Osteoblast (primary cell): ENCODE measurements around the gene MRPS35. TPM values are rescaled to one million over a fixed set of nuclear protein-coding genes. Genes with fewer than 3 reads are reported as not detected.
"Not testable (repeated sequence)": the region's sequence is repeated elsewhere in the genome, so short reads cannot be mapped to it uniquely, and the experiment has no call there.

Experiments
- DNase-seq: peaks from one replicate; pipeline ENCODE4 v3.0.0; 2011; ENCODE audit warnings: low spot score, mixed read lengths; ENCODE audit not compliant: insufficient read length; ENCODE audit errors: missing footprints
- H2AFZ ChIP-seq: 2 replicates; pipeline ENCODE4 v1.6.0; 2011; ENCODE audit warnings: mild to moderate bottlenecking, low read length
- H3K27ac ChIP-seq: 2 replicates; pipeline ENCODE4 v1.5.1; 2011; ENCODE audit warnings: mild to moderate bottlenecking, low read depth, low read length, moderate library complexity
- H3K27me3 ChIP-seq: 2 replicates; pipeline ENCODE4 v1.6.0; 2012; ENCODE audit warnings: mild to moderate bottlenecking, control low read depth, inconsistent platforms, low read length, moderate library complexity; ENCODE audit not compliant: insufficient read depth
- H3K36me3 ChIP-seq: 2 replicates; pipeline ENCODE4 v1.5.1; 2011; ENCODE audit warnings: mild to moderate bottlenecking, low read length, control low read depth, moderate library complexity; ENCODE audit not compliant: insufficient read depth
- H3K4me1 ChIP-seq: 2 replicates; pipeline ENCODE4 v1.5.1; 2011; ENCODE audit warnings: mild to moderate bottlenecking, low read length, control low read depth, moderate library complexity; ENCODE audit not compliant: insufficient read depth
- H3K4me2 ChIP-seq: 2 replicates; pipeline ENCODE4 v1.6.0; 2011; ENCODE audit warnings: mild to moderate bottlenecking, low read length; ENCODE audit not compliant: insufficient read depth
- H3K4me3 ChIP-seq: fragments of 200-600 bp; sonication (generic); 3 replicates; pipeline ENCODE4 v1.5.1; 2012; ENCODE audit warnings: mild to moderate bottlenecking, low read length, inconsistent platforms; ENCODE audit not compliant: insufficient read depth
- H3K79me2 ChIP-seq: 2 replicates; pipeline ENCODE4 v1.6.0; 2012; ENCODE audit warnings: mild to moderate bottlenecking, low read length, control low read depth, inconsistent platforms; ENCODE audit not compliant: insufficient read depth
- H3K9me3 ChIP-seq: 2 replicates; pipeline ENCODE4 v1.5.1; 2011; ENCODE audit warnings: low read depth, low read length, control low read depth
- H4K20me1 ChIP-seq: 2 replicates; pipeline ENCODE4 v1.6.0; 2012; ENCODE audit warnings: mild to moderate bottlenecking, low read length, control low read depth; ENCODE audit not compliant: insufficient read depth
- total RNA-seq: library from RNA; depleted of rRNA; stranded (reverse); fragments of >200 nt; gene quantifications from 2 replicates; pipeline ENCODE4 v1.2.3, GENCODE V29; 2012
- TF ChIP-seq, protein P1 (sequence below): IDR thresholded peaks from 2 replicates; pipeline ENCODE4 v1.5.1; 2011; ENCODE audit warnings: mild to moderate bottlenecking, low read depth, low read length, moderate library complexity; ENCODE audit errors: extremely low read depth

MRPS35 gene
- total RNA-seq, 1 donor, result 53.9 TPM

DNA sequence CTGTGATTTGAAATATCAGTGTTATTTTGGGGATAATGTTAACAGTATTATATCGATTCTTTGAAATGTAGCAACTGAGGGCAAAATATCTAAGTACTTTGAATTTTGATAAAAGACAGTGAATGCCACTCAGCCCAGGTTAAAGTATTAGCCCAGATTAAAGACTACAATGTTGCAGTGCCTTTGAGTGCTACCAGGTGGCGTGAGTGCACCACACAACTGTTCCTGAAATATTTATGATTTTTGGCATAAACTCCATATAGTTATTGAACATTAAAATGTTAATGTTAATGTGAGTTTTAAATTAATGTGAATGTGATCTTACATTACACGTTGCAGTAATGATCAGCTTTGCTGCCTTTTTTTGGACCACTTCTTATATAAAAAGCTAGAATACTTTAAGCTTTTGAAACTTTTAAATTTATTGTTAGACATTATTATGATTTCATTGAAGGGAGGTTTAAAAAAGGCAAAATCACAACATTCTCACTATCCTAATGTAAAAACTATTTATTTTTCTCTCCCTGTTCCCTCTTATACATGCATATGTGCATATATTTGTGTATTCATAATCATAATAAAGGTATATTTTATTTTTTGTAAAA, 22.5 kb downstream of the MRPS35 start:
- no peak overlapping the region for H3K4me2 ChIP-seq
- H3K36me3 ChIP-seq, result peaks cover 36% of the 10 kb centered on the region
- H3K4me1 ChIP-seq, result no peaks in the 10 kb centered on the region
- no peaks in the 10 kb centered on the region for H3K79me2 ChIP-seq
- no peak overlapping the region for H2AFZ ChIP-seq
- H3K27ac ChIP-seq, result no peak overlapping the region
- TF ChIP-seq, protein P1, sequence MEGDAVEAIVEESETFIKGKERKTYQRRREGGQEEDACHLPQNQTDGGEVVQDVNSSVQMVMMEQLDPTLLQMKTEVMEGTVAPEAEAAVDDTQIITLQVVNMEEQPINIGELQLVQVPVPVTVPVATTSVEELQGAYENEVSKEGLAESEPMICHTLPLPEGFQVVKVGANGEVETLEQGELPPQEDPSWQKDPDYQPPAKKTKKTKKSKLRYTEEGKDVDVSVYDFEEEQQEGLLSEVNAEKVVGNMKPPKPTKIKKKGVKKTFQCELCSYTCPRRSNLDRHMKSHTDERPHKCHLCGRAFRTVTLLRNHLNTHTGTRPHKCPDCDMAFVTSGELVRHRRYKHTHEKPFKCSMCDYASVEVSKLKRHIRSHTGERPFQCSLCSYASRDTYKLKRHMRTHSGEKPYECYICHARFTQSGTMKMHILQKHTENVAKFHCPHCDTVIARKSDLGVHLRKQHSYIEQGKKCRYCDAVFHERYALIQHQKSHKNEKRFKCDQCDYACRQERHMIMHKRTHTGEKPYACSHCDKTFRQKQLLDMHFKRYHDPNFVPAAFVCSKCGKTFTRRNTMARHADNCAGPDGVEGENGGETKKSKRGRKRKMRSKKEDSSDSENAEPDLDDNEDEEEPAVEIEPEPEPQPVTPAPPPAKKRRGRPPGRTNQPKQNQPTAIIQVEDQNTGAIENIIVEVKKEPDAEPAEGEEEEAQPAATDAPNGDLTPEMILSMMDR, result peak; percentile 89
- no peaks in the 10 kb centered on the region for H4K20me1 ChIP-seq
- H3K27me3 ChIP-seq, result no peaks in the 10 kb centered on the region
- H3K4me3 ChIP-seq, result no peak overlapping the region
- DNase-seq, result no peak
- no peaks in the 10 kb centered on the region for H3K9me3 ChIP-seq

DNA sequence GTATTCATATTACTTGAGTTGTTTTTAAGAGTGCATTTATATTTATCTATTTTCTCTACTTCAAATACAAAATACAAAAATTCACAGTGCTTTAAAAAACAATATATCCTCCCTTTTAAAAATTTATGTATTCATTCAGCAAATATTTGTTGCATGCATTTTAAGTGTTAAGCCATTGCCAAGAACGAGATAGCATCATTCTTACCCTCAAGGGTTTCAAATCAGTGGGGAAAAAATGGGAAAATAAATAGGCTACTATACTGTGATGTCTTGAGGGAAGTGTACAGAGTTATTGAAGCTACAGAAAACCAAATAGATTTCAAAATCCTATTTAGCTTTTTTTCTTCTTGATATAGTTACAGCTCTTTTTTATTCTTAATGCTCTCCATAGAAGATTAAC, 23.2 kb downstream of the MRPS35 start:
- no peaks in the 10 kb centered on the region for H3K79me2 ChIP-seq
- no peak overlapping the region for H3K4me3 ChIP-seq
- H2AFZ ChIP-seq, result no peak overlapping the region
- no peaks in the 10 kb centered on the region for H3K9me3 ChIP-seq
- TF ChIP-seq, protein P1, result no peak
- H3K4me1 ChIP-seq, result no peaks in the 10 kb centered on the region
- H3K36me3 ChIP-seq, result peaks cover 43% of the 10 kb centered on the region
- no peak overlapping the region for H3K27ac ChIP-seq
- H3K4me2 ChIP-seq, result no peak overlapping the region
- no peaks in the 10 kb centered on the region for H3K27me3 ChIP-seq
- DNase-seq, result no peak
- no peaks in the 10 kb centered on the region for H4K20me1 ChIP-seq

DNA sequence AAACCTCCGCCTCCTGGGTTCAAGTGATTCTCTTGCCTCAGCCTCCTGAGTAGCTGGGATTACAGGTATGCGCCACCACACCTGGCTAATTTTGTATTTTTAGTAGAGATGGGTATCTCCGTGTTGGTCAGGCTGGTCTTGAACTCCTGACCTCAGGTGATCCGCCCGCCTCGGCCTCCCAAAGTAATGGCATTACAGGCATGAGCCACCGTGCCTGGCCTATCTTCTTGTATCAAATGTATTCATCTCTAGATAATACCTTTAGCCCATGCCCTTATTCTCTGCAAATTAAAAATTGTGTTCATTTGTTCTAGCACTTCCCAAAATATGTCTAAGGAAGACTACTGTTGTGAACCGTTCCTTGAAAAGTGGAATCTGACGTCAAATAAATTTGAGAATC, 23.7 kb downstream of the MRPS35 start:
- H3K79me2 ChIP-seq, H3K4me3 ChIP-seq, H2AFZ ChIP-seq, DNase-seq, H4K20me1 ChIP-seq, H3K4me1 ChIP-seq, H3K4me2 ChIP-seq, H3K27me3 ChIP-seq, H3K9me3 ChIP-seq, H3K27ac ChIP-seq: not testable (repeated sequence)
- peaks cover 48% of the 10 kb centered on the region for H3K36me3 ChIP-seq

DNA sequence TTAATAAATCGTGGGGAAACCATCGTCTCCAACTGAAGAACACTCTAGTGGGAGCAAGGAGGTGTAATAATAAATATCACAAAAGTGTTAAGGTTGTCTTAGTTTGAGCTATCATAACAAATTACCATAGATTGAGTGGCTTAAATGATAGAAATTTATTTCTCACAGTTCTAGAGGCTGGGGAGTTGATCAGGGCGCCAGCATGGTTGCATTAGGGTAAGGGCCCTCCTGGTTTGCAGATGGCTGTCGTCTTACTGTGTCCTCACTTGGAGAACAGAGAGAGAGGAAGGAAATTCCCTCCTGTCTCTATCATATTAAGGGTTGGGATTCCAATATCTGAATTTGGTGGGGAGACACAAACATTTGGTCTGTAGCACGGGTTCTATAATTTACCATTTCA, 33.0 kb downstream of the MRPS35 start:
- no peaks in the 10 kb centered on the region for H3K9me3 ChIP-seq
- no peak overlapping the region for H2AFZ ChIP-seq
- H3K4me2 ChIP-seq, result no peak overlapping the region
- peaks cover 3% of the 10 kb centered on the region for H3K79me2 ChIP-seq
- H3K4me3 ChIP-seq, result no peak overlapping the region
- no peak overlapping the region for H3K27ac ChIP-seq
- no peak for DNase-seq
- H3K36me3 ChIP-seq, result peaks cover 13% of the 10 kb centered on the region
- no peaks in the 10 kb centered on the region for H4K20me1 ChIP-seq
- H3K27me3 ChIP-seq, result no peaks in the 10 kb centered on the region
- TF ChIP-seq, protein P1, result no peak
- peaks cover 11% of the 10 kb centered on the region for H3K4me1 ChIP-seq

DNA sequence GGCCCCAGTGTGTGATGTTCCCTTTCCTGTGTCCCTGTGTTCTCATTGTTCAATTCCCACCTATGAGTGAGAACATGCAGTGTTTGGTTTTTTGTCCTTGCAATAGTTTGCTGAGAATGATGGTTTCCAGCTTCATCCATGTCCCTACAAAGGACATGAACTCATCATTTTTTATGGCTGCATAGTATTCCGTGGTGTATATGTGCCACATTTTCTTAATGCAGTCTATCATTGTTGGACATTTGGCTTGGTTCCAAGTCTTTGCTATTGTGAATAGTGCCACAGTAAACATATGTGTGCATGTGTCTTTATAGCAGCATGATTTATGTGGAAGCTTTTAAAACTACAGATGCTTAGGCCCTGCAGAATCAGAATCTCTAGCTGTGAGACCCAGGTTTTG, 35.1 kb downstream of the MRPS35 start:
- H3K27me3 ChIP-seq, H4K20me1 ChIP-seq, H3K4me3 ChIP-seq, H3K9me3 ChIP-seq, H3K4me2 ChIP-seq, H3K27ac ChIP-seq, H2AFZ ChIP-seq, H3K36me3 ChIP-seq, DNase-seq, H3K79me2 ChIP-seq: not testable (repeated sequence)
- peaks cover 11% of the 10 kb centered on the region for H3K4me1 ChIP-seq
